GM12878 (cell line): ENCODE data around the gene SSBP4. TPM values are rescaled to one million over a fixed set of nuclear protein-coding genes. Genes with fewer than 3 reads are reported as not detected.

Source experiments
- ATAC-seq: fragments of 200-7000 bp; cut with Tn5 transposase; 3 replicates; pipeline ENCODE4 v1.9.1; 2020; ENCODE audit warnings: mild to moderate bottlenecking, moderate library complexity
- BruUV-seq: library from RNA; stranded (reverse); fragments of 400-500 nt; replicated peaks from 2 replicates; lab custom pipeline; 2021; lab: Mats Ljungman, UMichigan
- CTCF ChIA-PET: fragments of 300-600 bp; sonication (Branson Sonifier 250); formaldehyde crosslinking; extraction: SDS; loops from one replicate; lab custom pipeline; 2021; ENCODE audit warnings: inconsistent platforms; lab: Yijun Ruan, JAX
- POLR2A ChIA-PET: fragments of 350-600 bp; formaldehyde crosslinking; extraction: SDS; loops from one replicate; lab custom pipeline; 2021; ENCODE audit warnings: inconsistent platforms; lab: Charles Lee
- RAD21 ChIA-PET: fragments of 300-600 bp; sonication (Branson Sonifier 250); formaldehyde crosslinking; loops from one replicate; lab custom pipeline; 2023; ENCODE audit warnings: antibody characterized with exemption; ENCODE audit not compliant: unreplicated experiment; lab: Charles Lee
- SMC1A ChIA-PET: fragments of 300-600 bp; sonication (Branson Sonifier 250); formaldehyde crosslinking; loops from one replicate; lab custom pipeline; 2023; ENCODE audit not compliant: unreplicated experiment, uncharacterized antibody; lab: Charles Lee
- DNase-seq: peaks from one replicate; pipeline ENCODE4 v3.0.0-alpha.2; 2011; ENCODE audit warnings: low read depth, low spot score
- FAIRE-seq: peaks from 3 replicates; lab custom pipeline; 2011; peaks lifted over from hg19 to GRCh38; lab: Jason Lieb, UNC
- H2AFZ ChIP-seq: 2 replicates; pipeline ENCODE4 v1.6.0; 2011; ENCODE audit warnings: low read depth, low read length, control low read depth; ENCODE audit not compliant: control insufficient read depth
- H3K27ac ChIP-seq: 2 replicates; pipeline ENCODE4 v1.5.1; 2011; ENCODE audit warnings: control low read depth; ENCODE audit not compliant: control insufficient read depth, insufficient read depth
- H3K27me3 ChIP-seq, 2 experiments: replicated peaks in 1 of 2; 2 replicates each; pipeline versions ENCODE4 v1.6.0 to v1.6.1; 2011; ENCODE audit warnings: low read length in 1 of 2; ENCODE audit not compliant: control insufficient read depth in 2 of 2, insufficient read depth in 2 of 2
- H3K36me3 ChIP-seq, 2 experiments: 2 replicates each; pipeline ENCODE4 v1.5.1; 2011; ENCODE audit warnings: low read length in 1 of 2; ENCODE audit not compliant: control insufficient read depth in 2 of 2, insufficient read depth in 2 of 2
- H3K4me1 ChIP-seq: 2 replicates; pipeline ENCODE4 v1.6.1; 2011; ENCODE audit warnings: mild to moderate bottlenecking, low read length, moderate library complexity, mixed read lengths; ENCODE audit not compliant: control insufficient read depth, insufficient read depth
- H3K4me2 ChIP-seq: 2 replicates; pipeline ENCODE4 v1.6.0; 2011; ENCODE audit warnings: control low read depth; ENCODE audit not compliant: control insufficient read depth, insufficient read depth
- H3K4me3 ChIP-seq: fragments of 200-600 bp; sonication (generic); 2 replicates; pipeline ENCODE4 v1.5.1; 2016
- H3K79me2 ChIP-seq: 2 replicates; pipeline ENCODE4 v1.6.0; 2011; ENCODE audit warnings: low read length; ENCODE audit not compliant: control insufficient read depth, insufficient read depth
- H3K9ac ChIP-seq: 2 replicates; pipeline ENCODE4 v1.8.0; 2011; ENCODE audit warnings: low read length, control low read depth, mixed read lengths; ENCODE audit not compliant: control insufficient read depth, insufficient read depth
- H3K9me3 ChIP-seq: replicated peaks from 3 replicates; pipeline ENCODE4 v1.5.1; 2011; ENCODE audit warnings: mild to moderate bottlenecking, low read length; ENCODE audit not compliant: control insufficient read depth, insufficient read depth
- H4K20me1 ChIP-seq: 2 replicates; pipeline ENCODE4 v1.6.0; 2011; ENCODE audit not compliant: control insufficient read depth, insufficient read depth
- GABPA ChIP-seq: IDR thresholded peaks from 2 replicates; pipeline ENCODE4 v1.6.1; 2014; ENCODE audit warnings: antibody characterized with exemption, low read depth, mild to moderate bottlenecking, inconsistent platforms
- MXI1 ChIP-seq: fragments of 150-350 bp; IDR thresholded peaks from 2 replicates; pipeline ENCODE4 v1.6.1; 2011; ENCODE audit warnings: low read depth, mild to moderate bottlenecking, inconsistent platforms, low read length, improper control_type of control experiment
- MYB ChIP-seq: fragments of 150-350 bp; IDR thresholded peaks from 2 replicates; pipeline ENCODE4 v1.6.1; 2014; ENCODE audit warnings: mild to moderate bottlenecking, low read depth, low read length, borderline replicate concordance
- NFXL1 ChIP-seq: fragments of 450-650 bp; IDR thresholded peaks from 2 replicates; pipeline ENCODE4 v1.6.1; 2017; ENCODE audit warnings: antibody characterized with exemption, mild to moderate bottlenecking, borderline replicate concordance
- SMARCA5 ChIP-seq: fragments of 450-650 bp; IDR thresholded peaks from 2 replicates; pipeline ENCODE4 v1.6.1; 2017; ENCODE audit warnings: mild to moderate bottlenecking
- ZNF217 ChIP-seq: fragments of 450-650 bp; IDR thresholded peaks from 2 replicates; pipeline ENCODE4 v1.6.1; 2017; ENCODE audit warnings: antibody characterized with exemption, mild to moderate bottlenecking
- WGBS: methylation state at CpG from one replicate; pipeline ENCODE4 v1.1.6; 2016; ENCODE audit warnings: low lambda C conversion rate; ENCODE audit not compliant: insufficient replicate concordance, insufficient coverage; ENCODE audit errors: missing lambda C conversion rate; 5-methylcytosine and 5-hydroxymethylcytosine counted together
- in situ Hi-C: fragments of 300-500 bp; cut with MboI; formaldehyde crosslinking; loops from 9 replicates; pipeline ENCODE4 v1.14.3; 2018; ENCODE audit warnings: mixed read lengths
- intact Hi-C: fragments of 100-400 bp; cut with micrococcal nuclease; formaldehyde crosslinking; loops from one replicate; pipeline ENCODE4 v1.14.2; 2022; ENCODE audit not compliant: unreplicated experiment
- polyA plus RNA-seq, 11 experiments: library from polyadenylated mRNA; depleted of rRNA in 4 of 11; unstranded in 6 of 11; stranded (reverse) in 5 of 11; fragments of >200 nt; fragmentation: Nextera tagmentation in 4 of 11; fragmentation: Illumina TruSeq in 1 of 11; extraction: Ambion mirVana in 4 of 11; extraction: Trizol in 1 of 11; gene quantifications; 1 replicate in 1 of 11; 2 replicates in 10 of 11; pipeline versions ENCODE4 v1.2.1 to v1.2.3, GENCODE V29; 2011 to 2016; ENCODE audit warnings: inconsistent platforms in 2 of 11, missing spikeins in 2 of 11, low read depth in 1 of 11
- total RNA-seq, 4 experiments: library from RNA; depleted of rRNA in 3 of 4; stranded (reverse); fragments of >200 nt in 3 of 4; fragmentation: Illumina TruSeq in 1 of 4; extraction: Trizol in 1 of 4; gene quantifications; 2 replicates each; pipeline versions ENCODE4 v1.2.1 to v1.2.3, GENCODE V29; 2013 to 2021

Gene SSBP4
- total and polyA plus RNA-seq, 10 of the 15 experiments (the other 5 are each of a cell fraction or from before 2014, with no cell fraction given): 0.37 to 150 (median 38.9) TPM

GRCh38 chr19:18429717-18430416 is 10.7 kb downstream of the SSBP4 start:
- DNase-seq: no peak
- POLR2A ChIA-PET: no interaction called here
- Histone ChIP-seq H3K27me3 (no peaks in the 10 kb centered on the region), H3K4me1 (peaks cover 30% of the 10 kb centered on the region), H4K20me1 (no peaks in the 10 kb centered on the region; the same call in 1 of the 2 replicates), H3K79me2 (peaks cover 18% of the 10 kb centered on the region), H3K27ac (peak overlapping the region; percentile 48), H3K4me2 (peak overlapping the region; percentile 86), H3K9ac (peak overlapping the region; percentile 35; the same call in 1 of the 2 replicates), H3K4me3 (peak overlapping the region; percentile 64), H3K36me3 (peaks cover 0 to 5% of the 10 kb centered on the region in 2 experiments; a peak in 3 of 4 replicates), H2AFZ (no peak overlapping the region), H3K9me3 (no peaks in the 10 kb centered on the region)
- WGBS: 14% methylated on average over 12 of the region's 13 CpGs
- FAIRE-seq: no peak
- TF ChIP-seq MXI1 (no peak), ZNF217 (peak; percentile 35; the same call in 1 of the 2 replicates), MYB (no peak), GABPA (no peak), SMARCA5 (peak; percentile 90; the same call in 1 of the 2 replicates), NFXL1 (0 out of 2 replicates have a peak, but pooled peaks have one; percentile 64)
- no TSS peak for BruUV-seq
- RAD21 ChIA-PET: no interaction called here
- CTCF ChIA-PET: no interaction called here
- intact Hi-C loops (no loop called here), in situ Hi-C loops (no loop called here)
- no peak for ATAC-seq
- SMC1A ChIA-PET: no interaction called here
